Measurements from ENCODE around the gene ACSL3. TPM values are rescaled to one million over a fixed set of nuclear protein-coding genes. Genes with fewer than 3 reads are reported as not detected.
"Not testable (repeated sequence)": the region's sequence is repeated elsewhere in the genome, so short reads cannot be mapped to it uniquely, and the experiment has no call there.

The ACSL3 gene
- total RNA-seq, 1 donor from 2014 or later = 74.0 TPM

DNA sequence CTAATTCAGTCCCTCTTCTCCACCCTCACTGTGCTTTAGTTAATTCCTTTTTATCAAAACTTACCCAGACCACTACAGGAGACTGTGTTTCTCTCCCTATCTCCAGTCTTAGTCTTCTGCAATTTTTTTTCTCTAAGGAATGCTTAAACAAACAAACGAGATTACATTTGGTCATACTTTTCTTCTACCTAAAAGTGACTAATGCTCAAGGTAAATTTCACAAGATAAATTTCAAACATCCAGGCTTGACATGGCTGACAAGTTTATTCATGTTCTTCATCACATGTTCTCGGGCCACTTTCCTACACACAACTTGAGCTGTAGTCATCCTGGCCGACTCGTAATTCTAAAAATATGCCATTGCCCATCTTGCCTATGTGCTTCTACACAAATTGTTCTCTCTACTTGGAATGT, 23.2 kb upstream of the ACSL3 start:
- Mint-ChIP-seq H3K9me3 (no peaks in the 10 kb centered on the region), H3K4me1 (ENCODE audit: low read depth) (peaks cover 13% of the 10 kb centered on the region), H3K27ac (no peak overlapping the region), H3K36me3 (ENCODE audit: low read depth) (no peaks in the 10 kb centered on the region), H3K4me3 (ENCODE audit: low read depth) (no peak overlapping the region), H3K27me3 (ENCODE audit: low read depth) (peaks cover 13% of the 10 kb centered on the region)
- intact Hi-C loops (cut with micrococcal nuclease) = no loop called here
- no peak for DNase-seq (ENCODE audit: low spot score)

DNA sequence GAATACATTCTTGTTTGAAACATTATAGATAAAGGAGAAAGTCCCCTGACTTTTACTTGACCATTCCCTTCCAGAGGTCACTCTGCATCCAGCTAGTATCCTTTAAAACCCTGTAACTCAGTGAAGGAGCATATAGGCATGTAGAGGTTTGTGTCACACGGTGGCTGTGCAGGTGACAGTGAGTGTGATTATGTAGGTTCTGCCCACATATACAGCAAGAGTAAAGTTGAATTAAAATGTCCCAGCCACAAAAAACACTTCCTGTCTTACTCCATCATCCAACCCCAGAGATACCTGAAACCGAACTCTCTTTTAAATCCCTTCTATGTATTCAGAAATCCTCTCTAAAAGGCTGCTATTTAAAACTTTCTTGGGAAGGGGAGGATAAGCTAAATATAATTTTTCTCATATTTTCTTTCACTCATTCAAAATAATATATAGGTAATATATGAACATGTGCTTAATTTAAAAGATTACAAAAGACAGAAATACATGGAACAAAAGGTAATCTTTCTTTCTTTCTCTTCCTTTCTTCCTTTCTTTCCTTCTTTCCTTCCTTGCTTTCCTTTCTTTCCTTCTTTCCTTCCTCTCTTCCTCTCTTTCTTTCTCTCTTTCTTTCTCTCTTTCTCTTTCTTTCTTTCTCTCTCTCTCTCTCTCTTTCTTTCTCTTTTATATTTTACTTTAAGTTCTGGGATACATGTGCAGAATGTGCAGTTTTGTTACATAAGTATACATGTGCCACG, 20.6 kb upstream of the ACSL3 start:
- Mint-ChIP-seq H3K4me1 (ENCODE audit: low read depth) (peaks cover 22% of the 10 kb centered on the region), H3K27ac (no peak overlapping the region), H3K9me3 (no peaks in the 10 kb centered on the region), H3K36me3 (ENCODE audit: low read depth) (no peaks in the 10 kb centered on the region), H3K27me3 (ENCODE audit: low read depth) (peaks cover 8% of the 10 kb centered on the region), H3K4me3 (ENCODE audit: low read depth) (no peak overlapping the region)
- no peak for DNase-seq (ENCODE audit: low spot score)
- intact Hi-C loops (cut with micrococcal nuclease) = loop anchor here (5.0 kb wide), 1 partner anchor 43 kb away; no protein-coding TSS in a partner anchor

DNA sequence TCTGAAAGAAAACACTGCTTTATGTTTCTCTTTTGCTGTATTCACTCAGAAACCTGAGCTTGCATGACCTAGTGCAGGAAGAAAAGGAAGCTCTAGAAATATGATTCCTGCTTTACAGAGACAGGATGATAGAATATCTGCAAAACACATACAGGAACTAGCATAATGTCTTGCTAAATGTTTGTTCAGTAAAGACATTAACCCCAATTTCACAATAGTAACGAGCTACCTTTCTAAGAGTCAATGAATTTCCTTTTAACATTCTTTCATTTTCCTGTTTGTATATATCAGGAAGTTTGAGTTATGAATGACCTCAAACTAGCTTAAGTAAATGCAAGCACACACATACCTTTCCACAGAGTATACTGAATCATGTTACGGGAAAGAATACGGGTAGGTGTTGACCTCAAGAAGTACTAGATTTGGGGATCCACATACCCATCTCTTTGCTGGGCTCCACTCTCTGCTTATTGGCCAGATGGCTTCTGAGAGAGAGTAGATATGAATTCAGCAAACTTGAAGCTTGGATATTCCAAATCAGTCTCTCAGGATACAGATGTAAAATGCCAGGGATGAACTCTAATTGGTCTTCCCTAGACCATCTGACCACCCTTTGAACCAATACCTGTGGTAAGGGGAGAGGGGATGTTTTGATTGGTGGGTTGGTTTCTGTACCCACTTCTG, 18.2 kb upstream of the ACSL3 start:
- H3K9me3 Mint-ChIP-seq = no peaks in the 10 kb centered on the region
- peak overlapping the region; percentile 34 for H3K27ac Mint-ChIP-seq
- no peak overlapping the region for H3K4me3 Mint-ChIP-seq (ENCODE audit: low read depth)
- peaks cover 3% of the 10 kb centered on the region for H3K27me3 Mint-ChIP-seq (ENCODE audit: low read depth)
- H3K36me3 Mint-ChIP-seq (ENCODE audit: low read depth) = no peaks in the 10 kb centered on the region
- intact Hi-C loops (cut with micrococcal nuclease) = loop anchor here (2.0 to 5.0 kb wide), 2 partner anchors 30 to 45 kb away; no protein-coding TSS in a partner anchor
- DNase-seq (ENCODE audit: low spot score) = no peak
- peaks cover 22% of the 10 kb centered on the region for H3K4me1 Mint-ChIP-seq (ENCODE audit: low read depth)

DNA sequence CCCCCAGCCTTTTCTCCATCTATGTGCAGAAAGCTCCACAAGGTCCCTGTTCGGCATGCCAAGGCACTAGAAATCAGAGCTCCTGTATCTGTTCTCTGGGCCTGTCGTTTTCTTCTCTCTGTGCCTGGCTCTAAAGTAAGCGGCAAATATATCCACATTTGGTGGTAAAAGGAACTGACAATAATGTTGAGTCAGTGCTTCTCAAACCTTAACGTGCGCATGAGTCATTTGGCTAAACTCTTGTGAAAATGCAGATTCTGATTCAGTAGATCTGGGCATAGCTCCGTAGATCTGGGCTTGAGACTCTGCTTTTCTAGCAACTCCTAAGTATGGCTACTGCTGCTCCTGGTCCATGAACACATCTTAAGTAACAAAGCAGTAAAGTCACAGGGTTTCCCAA, 16.5 kb upstream of the ACSL3 start:
- Mint-ChIP-seq H3K27ac (no peak overlapping the region), H3K4me3 (ENCODE audit: low read depth) (no peak overlapping the region), H3K9me3 (no peaks in the 10 kb centered on the region), H3K27me3 (ENCODE audit: low read depth) (peaks cover 1% of the 10 kb centered on the region), H3K36me3 (ENCODE audit: low read depth) (no peaks in the 10 kb centered on the region), H3K4me1 (ENCODE audit: low read depth) (peaks cover 22% of the 10 kb centered on the region)
- intact Hi-C loops (cut with micrococcal nuclease) = loop anchor here (5.0 kb wide), 1 partner anchor 47 kb away; no protein-coding TSS in a partner anchor
- no peak for DNase-seq (ENCODE audit: low spot score)

DNA sequence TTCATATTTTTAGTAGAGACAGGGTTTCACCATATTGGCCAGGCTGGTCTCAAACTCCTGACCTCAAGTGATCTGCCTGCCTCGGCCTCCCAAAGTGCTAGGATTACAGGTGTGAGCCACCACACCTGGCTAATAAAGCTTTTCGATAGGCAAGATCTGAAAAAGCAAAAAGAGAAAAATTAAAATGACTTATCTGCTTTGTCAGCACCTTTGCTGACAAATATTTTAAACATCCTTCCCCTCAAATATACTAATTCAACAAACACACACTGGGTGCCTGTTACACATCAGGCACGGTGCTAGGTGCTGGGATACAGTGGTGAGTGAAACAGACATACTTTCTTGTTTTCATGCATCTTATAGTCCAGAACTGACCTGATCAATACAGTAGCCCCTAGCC, 15.5 kb upstream of the ACSL3 start:
- intact Hi-C loops (cut with micrococcal nuclease); H3K4me3 Mint-ChIP-seq (ENCODE audit: low read depth); DNase-seq (ENCODE audit: low spot score); H3K27me3 Mint-ChIP-seq (ENCODE audit: low read depth); H3K9me3 Mint-ChIP-seq; H3K27ac Mint-ChIP-seq; H3K36me3 Mint-ChIP-seq (ENCODE audit: low read depth): not testable (repeated sequence)
- H3K4me1 Mint-ChIP-seq (ENCODE audit: low read depth) = peaks cover 19% of the 10 kb centered on the region

DNA sequence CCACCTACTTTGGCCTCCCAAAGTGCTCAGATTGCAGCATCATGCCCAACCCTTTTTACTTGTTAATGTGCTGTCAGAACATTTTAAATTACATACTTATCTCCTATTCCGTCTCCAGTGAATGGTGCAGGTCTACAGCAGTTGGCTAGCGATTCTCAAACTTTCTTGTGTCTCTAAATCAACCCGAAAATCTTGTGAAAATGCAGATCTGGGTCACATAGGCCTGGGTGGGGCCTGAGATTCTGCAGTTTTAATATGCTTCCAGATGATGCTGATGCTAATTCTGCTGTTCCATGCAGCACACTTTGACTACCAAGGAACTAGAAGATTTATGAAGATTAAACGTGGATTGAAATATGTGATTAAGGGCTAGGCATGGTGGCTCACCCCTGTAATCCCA, 14.8 kb upstream of the ACSL3 start:
- Mint-ChIP-seq H3K27ac (no peak overlapping the region), H3K36me3 (ENCODE audit: low read depth) (no peaks in the 10 kb centered on the region), H3K4me3 (ENCODE audit: low read depth) (no peak overlapping the region), H3K4me1 (ENCODE audit: low read depth) (peaks cover 16% of the 10 kb centered on the region), H3K27me3 (ENCODE audit: low read depth) (peaks cover 2% of the 10 kb centered on the region), H3K9me3 (no peaks in the 10 kb centered on the region)
- no peak for DNase-seq (ENCODE audit: low spot score)
- intact Hi-C loops (cut with micrococcal nuclease) = no loop called here

DNA sequence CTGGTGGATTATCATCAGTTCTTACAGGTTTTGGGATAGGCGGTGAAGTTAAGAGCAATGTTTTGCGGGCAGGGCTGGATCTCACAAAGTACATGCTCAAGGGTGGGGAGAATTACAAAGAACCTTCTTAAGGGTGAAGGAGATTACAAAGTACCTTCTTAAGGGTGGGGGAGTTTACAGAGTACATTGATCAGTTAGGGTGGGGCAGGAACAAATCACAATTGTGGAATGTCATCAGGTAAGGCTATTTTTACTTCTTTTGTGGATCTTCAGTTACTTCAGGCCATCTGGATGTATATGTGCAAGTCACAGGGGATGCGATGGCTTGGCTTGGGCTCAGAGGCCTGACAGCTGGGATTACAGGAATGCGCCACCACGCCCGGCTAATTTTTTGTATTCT, 12.8 kb upstream of the ACSL3 start:
- intact Hi-C loops (cut with micrococcal nuclease); H3K4me1 Mint-ChIP-seq (ENCODE audit: low read depth); H3K9me3 Mint-ChIP-seq; H3K27ac Mint-ChIP-seq; DNase-seq (ENCODE audit: low spot score); H3K36me3 Mint-ChIP-seq (ENCODE audit: low read depth); H3K4me3 Mint-ChIP-seq (ENCODE audit: low read depth): not testable (repeated sequence)
- H3K27me3 Mint-ChIP-seq (ENCODE audit: low read depth) = peaks cover 12% of the 10 kb centered on the region

DNA sequence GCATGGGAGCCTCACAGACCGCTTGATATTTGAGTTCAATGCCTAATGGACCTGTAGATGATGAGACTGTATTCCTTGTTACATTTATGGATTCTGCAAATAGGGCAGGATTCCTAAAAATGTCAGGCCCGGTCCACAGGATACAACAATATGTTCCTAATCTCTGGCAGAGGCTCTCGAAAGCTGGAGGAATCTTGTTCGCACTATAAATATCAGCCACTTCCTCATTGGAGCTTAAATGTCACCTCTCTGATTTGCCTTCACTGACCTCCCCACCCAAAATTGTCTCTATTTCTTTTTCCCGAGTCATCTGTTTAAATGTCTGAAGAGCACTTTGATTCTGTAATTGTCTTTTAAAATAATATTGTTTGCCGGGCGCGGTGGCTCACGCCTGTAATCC, 12.0 kb upstream of the ACSL3 start:
- H3K36me3 Mint-ChIP-seq (ENCODE audit: low read depth) = no peaks in the 10 kb centered on the region
- no peak for DNase-seq (ENCODE audit: low spot score)
- intact Hi-C loops (cut with micrococcal nuclease) = no loop called here
- H3K27me3 Mint-ChIP-seq (ENCODE audit: low read depth) = peaks cover 12% of the 10 kb centered on the region
- no peak overlapping the region for H3K4me3 Mint-ChIP-seq (ENCODE audit: low read depth)
- peaks cover 4% of the 10 kb centered on the region for H3K4me1 Mint-ChIP-seq (ENCODE audit: low read depth)
- no peaks in the 10 kb centered on the region for H3K9me3 Mint-ChIP-seq
- H3K27ac Mint-ChIP-seq = no peak overlapping the region

DNA sequence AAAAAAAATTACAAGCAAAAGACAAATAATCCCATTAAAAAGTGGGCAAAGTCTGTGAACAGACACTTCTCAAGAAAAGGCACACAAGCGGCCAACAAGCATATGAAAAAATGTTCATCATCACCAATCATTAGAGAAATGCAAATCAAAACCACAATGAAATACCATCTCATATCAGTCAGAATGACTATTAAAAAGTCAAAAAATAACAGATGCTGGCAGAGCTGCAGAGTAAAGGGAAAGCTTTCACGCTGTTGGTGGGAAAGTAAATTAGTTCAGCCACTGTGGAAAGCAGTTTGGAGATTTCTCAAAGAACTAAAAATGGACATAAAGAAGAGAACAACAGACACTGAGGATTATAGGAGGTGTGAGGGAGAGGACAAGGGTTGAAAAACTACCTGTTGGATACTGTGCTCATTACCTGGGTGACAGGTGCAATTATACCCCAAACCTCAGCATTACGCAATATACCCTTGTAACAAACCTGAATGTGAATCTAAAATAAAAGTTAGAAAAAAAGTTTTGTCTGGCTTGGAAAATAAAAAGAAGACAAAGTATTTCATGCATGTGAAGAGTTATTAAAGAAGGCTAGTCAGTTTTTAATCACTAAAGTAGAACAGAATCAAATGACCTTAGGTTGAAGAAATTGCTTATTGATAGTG, 8.7 kb upstream of the ACSL3 start:
- Mint-ChIP-seq H3K36me3 (ENCODE audit: low read depth) (no peaks in the 10 kb centered on the region), H3K4me1 (ENCODE audit: low read depth) (no peaks in the 10 kb centered on the region)

DNA sequence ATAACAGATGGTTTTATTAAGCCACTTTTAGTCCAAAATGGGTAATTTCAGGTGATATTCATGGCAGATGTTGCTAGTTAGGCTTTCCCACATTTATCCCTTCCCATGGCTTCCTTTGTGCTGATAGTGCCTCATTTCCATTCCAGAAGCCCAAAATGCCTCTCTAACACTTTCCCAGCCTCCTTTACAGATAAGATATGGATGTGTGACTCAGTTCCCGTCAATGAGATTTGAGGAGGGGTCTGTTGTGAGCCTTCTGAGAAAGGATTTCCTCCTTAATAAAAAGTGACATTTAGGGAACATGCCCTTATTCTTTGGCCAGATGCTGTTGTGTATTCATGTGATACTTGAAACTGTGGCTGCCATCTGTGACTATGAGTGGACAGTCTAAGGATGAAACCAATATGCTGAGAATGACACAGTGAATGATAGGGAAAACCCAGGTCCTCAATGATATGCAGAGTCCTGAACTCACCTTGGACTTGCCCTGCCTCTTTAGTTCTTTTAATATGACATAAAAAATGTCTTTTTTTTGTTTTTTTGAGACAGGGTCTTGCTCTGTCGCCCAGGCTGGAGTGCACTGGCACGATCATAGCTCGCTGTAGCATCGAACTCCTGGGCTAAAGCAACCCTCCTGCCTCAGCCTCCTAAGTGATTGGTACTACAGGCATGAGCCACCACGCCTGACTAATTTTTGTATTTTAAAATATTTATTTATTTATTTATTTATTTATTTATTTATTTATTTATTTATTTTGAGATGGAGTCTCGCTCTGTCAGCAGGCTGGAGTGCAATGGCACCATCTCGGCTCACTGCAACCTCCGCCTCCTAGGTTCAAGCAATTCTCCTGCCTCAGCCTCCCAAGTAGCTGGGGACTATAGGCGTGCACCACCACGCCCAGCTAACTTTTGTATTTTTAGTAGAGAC, 5.8 kb upstream of the ACSL3 start:
- no peak overlapping the region for H3K4me3 Mint-ChIP-seq (ENCODE audit: low read depth)
- no peak overlapping the region for H3K27ac Mint-ChIP-seq
- intact Hi-C loops (cut with micrococcal nuclease) = no loop called here
- DNase-seq (ENCODE audit: low spot score) = no peak
- no peaks in the 10 kb centered on the region for H3K9me3 Mint-ChIP-seq
- H3K4me1 Mint-ChIP-seq (ENCODE audit: low read depth) = peaks cover 2% of the 10 kb centered on the region
- peaks cover 26% of the 10 kb centered on the region for H3K27me3 Mint-ChIP-seq (ENCODE audit: low read depth)
- no peaks in the 10 kb centered on the region for H3K36me3 Mint-ChIP-seq (ENCODE audit: low read depth)

More for the DNA sequence above, 8.7 kb upstream of the ACSL3 start:
- no peak overlapping the region for H3K4me3 Mint-ChIP-seq (ENCODE audit: low read depth)
- intact Hi-C loops (cut with micrococcal nuclease) = no loop called here
- H3K27me3 Mint-ChIP-seq (ENCODE audit: low read depth) = peaks cover 20% of the 10 kb centered on the region
- no peak for DNase-seq (ENCODE audit: low spot score)
- H3K9me3 Mint-ChIP-seq = no peaks in the 10 kb centered on the region
- H3K27ac Mint-ChIP-seq = no peak overlapping the region

DNA sequence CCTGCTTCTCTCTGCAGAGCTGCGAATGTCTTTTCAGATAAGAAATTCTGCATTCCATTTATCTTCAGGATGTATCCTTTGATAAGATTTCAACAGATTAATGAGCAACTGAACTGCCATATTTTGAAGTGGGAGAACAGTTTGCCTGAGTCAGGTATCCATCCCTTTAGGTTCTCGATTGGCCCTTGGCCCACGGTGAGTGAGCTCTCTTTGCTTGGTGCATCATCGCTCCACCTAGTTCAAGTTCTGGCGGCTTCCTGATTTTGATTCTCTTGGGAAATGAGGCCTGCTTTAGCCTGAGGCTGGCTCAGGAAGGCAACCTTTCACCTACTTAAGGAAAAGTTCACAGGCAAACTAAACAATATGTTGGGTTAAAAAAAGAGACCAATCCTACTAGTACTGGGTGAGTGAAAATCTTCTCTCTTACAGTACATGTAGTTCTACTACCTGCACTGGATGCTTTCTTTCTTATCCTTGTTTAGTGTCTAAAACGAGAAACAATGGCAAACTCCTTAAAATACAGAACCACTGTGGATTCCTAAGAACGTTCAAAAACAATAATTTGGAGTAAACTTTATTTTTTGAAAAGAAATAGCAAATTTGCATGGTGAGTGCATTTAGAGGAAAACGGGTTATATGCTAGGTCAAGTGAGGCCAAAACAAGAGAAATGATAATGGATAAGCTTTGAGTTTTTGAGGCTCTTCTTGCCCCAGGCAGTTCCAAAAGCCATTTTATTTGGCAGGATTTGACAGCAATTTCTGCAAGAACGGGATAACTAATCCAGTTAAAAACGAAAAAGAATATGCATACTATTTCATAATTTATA, 837 bp upstream of the ACSL3 start:
- peaks cover 3% of the 10 kb centered on the region for H3K36me3 Mint-ChIP-seq (ENCODE audit: low read depth)
- DNase-seq (ENCODE audit: low spot score) = no peak
- intact Hi-C loops (cut with micrococcal nuclease) = loop anchor here (1.0 to 5.0 kb wide), 3 partner anchors 42 to 63 kb away; no protein-coding TSS in a partner anchor
- peaks cover 4% of the 10 kb centered on the region for H3K4me1 Mint-ChIP-seq (ENCODE audit: low read depth)
- peak overlapping the region; percentile 61 for H3K4me3 Mint-ChIP-seq (ENCODE audit: low read depth)
- H3K9me3 Mint-ChIP-seq = no peaks in the 10 kb centered on the region
- H3K27me3 Mint-ChIP-seq (ENCODE audit: low read depth) = peaks cover 11% of the 10 kb centered on the region
- H3K27ac Mint-ChIP-seq = no peak overlapping the region
